ENCODE results near the gene PLPP1. TPM values are rescaled to one million over a fixed set of nuclear protein-coding genes. Genes with fewer than 3 reads are reported as not detected.

The PLPP1 gene
- total RNA-seq, result 48.1 TPM
- long read RNA-seq, transcript PLPP1-202 (6 exons, 1,597 nt), result major isoform, 118 of 147 reads
- long read RNA-seq, transcript PLPP1-201 (6 exons, 1,550 nt), result minor isoform, 8 of 147 reads
- long read RNA-seq, partial matches to known transcripts, result 3 of 147 reads
- long read RNA-seq, other reads (novel, unspliced or antisense), result 18 of 147 reads

- H3K4me3 ChIP-seq, result peak within 1 kb of the TSS; percentile 93
Observed at GRCh38 chr5:55534436-55535198, at the start of gene PLPP1. Gene PLPP1, minus strand, starts transcription at chr5:55534964. Its CDS starts 335 bp downstream, at chr5:55534629.

GRCh38 chr5:55583578-55583977 is 48.8 kb upstream of the PLPP1 start:
- TF ChIP-seq CTCF (IDR thresholded peaks at IDR 0.05), result no peak
- no peak for ATAC-seq
- no peak overlapping the region for H3K4me3 ChIP-seq
- DNase-seq, result no peak
- intact Hi-C loops (cut with DNase I), result no loop called here
- H3K36me3 ChIP-seq, result no peaks in the 10 kb centered on the region
- H3K27ac ChIP-seq, result no peak overlapping the region
- no peaks in the 10 kb centered on the region for H3K27me3 ChIP-seq (ENCODE audit: low read depth)
- peaks cover 6% of the 10 kb centered on the region for H3K4me1 ChIP-seq
- H3K9me3 ChIP-seq, result no peaks in the 10 kb centered on the region

More at GRCh38 chr5:55534436-55535198, at the start of gene PLPP1:
- TF ChIP-seq CTCF (IDR thresholded peaks at IDR 0.05), result no peak
- H3K4me1 ChIP-seq, result peaks cover 37% of the 10 kb centered on the region
- H3K36me3 ChIP-seq, result no peaks in the 10 kb centered on the region
- peak within 1 kb of the TSS; percentile 94 for H3K27ac ChIP-seq
- H3K27me3 ChIP-seq (ENCODE audit: low read depth), result no peaks in the 10 kb centered on the region
- intact Hi-C loops (cut with DNase I), result no loop called here
- peak; percentile 98 for ATAC-seq
- H3K9me3 ChIP-seq, result no peaks in the 10 kb centered on the region
- DNase-seq, result peak; percentile 92

GRCh38 chr5:55582256-55582655 is 47.5 kb upstream of the PLPP1 start:
- no peak for ATAC-seq
- no peak overlapping the region for H3K27ac ChIP-seq
- no peak for DNase-seq
- H3K36me3 ChIP-seq, result no peaks in the 10 kb centered on the region
- no peak overlapping the region for H3K4me3 ChIP-seq
- H3K27me3 ChIP-seq (ENCODE audit: low read depth), result no peaks in the 10 kb centered on the region
- no peak for TF ChIP-seq CTCF (IDR thresholded peaks at IDR 0.05)
- no peaks in the 10 kb centered on the region for H3K9me3 ChIP-seq
- intact Hi-C loops (cut with DNase I), result no loop called here
- H3K4me1 ChIP-seq, result peaks cover 19% of the 10 kb centered on the region

GRCh38 chr5:55580042-55580441 is 45.3 kb upstream of the PLPP1 start:
- no peaks in the 10 kb centered on the region for H3K27me3 ChIP-seq (ENCODE audit: low read depth)
- ATAC-seq, result no peak
- H3K4me3 ChIP-seq, result no peak overlapping the region
- peaks cover 36% of the 10 kb centered on the region for H3K4me1 ChIP-seq
- intact Hi-C loops (cut with DNase I), result no loop called here
- H3K27ac ChIP-seq, result no peak overlapping the region
- H3K9me3 ChIP-seq, result no peaks in the 10 kb centered on the region
- TF ChIP-seq CTCF (IDR thresholded peaks at IDR 0.05), result no peak
- no peak for DNase-seq
- H3K36me3 ChIP-seq, result no peaks in the 10 kb centered on the region

GRCh38 chr5:55578771-55579170 is 44.0 kb upstream of the PLPP1 start:
- Histone ChIP-seq H3K4me1 (peaks cover 36% of the 10 kb centered on the region), H3K27ac (no peak overlapping the region), H3K36me3 (no peaks in the 10 kb centered on the region), H3K27me3 (ENCODE audit: low read depth) (no peaks in the 10 kb centered on the region), H3K9me3 (no peaks in the 10 kb centered on the region), H3K4me3 (no peak overlapping the region)
- ATAC-seq (no peak), DNase-seq (no peak)
- no peak for TF ChIP-seq CTCF (IDR thresholded peaks at IDR 0.05)
- intact Hi-C loops (cut with DNase I), result no loop called here

All from lower lobe of right lung (tissue), 2 donors.